WTC11 (cell line): Measurements from ENCODE around the gene UBE2S. TPM values are rescaled to one million over a fixed set of nuclear protein-coding genes. Genes with fewer than 3 reads are reported as not detected.

Experiments
- CREM ChIP-seq: sonication (generic); formaldehyde crosslinking; IDR thresholded peaks from 2 replicates; pipeline ENCODE4 v1.8.1; 2022; ENCODE audit warnings: mild to moderate bottlenecking, missing genetic modification reagents, moderate library complexity
- FOXP1 ChIP-seq: sonication (generic); formaldehyde crosslinking; IDR thresholded peaks from 2 replicates; pipeline ENCODE4 v1.8.0; 2022; ENCODE audit warnings: missing genetic modification reagents, mild to moderate bottlenecking, moderate library complexity, borderline replicate concordance
- FOXP4 ChIP-seq: sonication (generic); formaldehyde crosslinking; IDR thresholded peaks from 2 replicates; pipeline ENCODE4 v1.8.0; 2022; ENCODE audit warnings: mild to moderate bottlenecking, missing genetic modification reagents
- GTF2I ChIP-seq: fragments of 250-450 bp; sonication (Bioruptor Pico); conservative IDR thresholded peaks from 2 replicates; pipeline ENCODE4 v1.4.0; 2021; ENCODE audit warnings: mild to moderate bottlenecking
- IRF1 ChIP-seq: sonication (generic); formaldehyde crosslinking; IDR thresholded peaks from 2 replicates; pipeline ENCODE4 v1.8.0; 2023; ENCODE audit warnings: missing genetic modification reagents
- KAT7 ChIP-seq: sonication (generic); formaldehyde crosslinking; IDR thresholded peaks from 2 replicates; pipeline ENCODE4 v1.8.1; 2023; ENCODE audit warnings: missing genetic modification reagents, mild to moderate bottlenecking, borderline replicate concordance
- MAX ChIP-seq: sonication (generic); formaldehyde crosslinking; IDR thresholded peaks from 2 replicates; pipeline ENCODE4 v1.8.0; 2022; ENCODE audit warnings: mild to moderate bottlenecking, missing genetic modification reagents
- MYBL2 ChIP-seq: sonication (generic); formaldehyde crosslinking; IDR thresholded peaks from 2 replicates; pipeline ENCODE4 v1.8.1; 2023; ENCODE audit warnings: mild to moderate bottlenecking, moderate library complexity, missing genetic modification reagents
- NFATC4 ChIP-seq: fragments of 250-450 bp; sonication (Bioruptor Pico); IDR thresholded peaks from 2 replicates; pipeline ENCODE4 v1.9.0; 2021; ENCODE audit warnings: mild to moderate bottlenecking
- NFYB ChIP-seq: sonication (generic); formaldehyde crosslinking; conservative IDR thresholded peaks from 2 replicates; pipeline ENCODE4 v1.8.0; 2022; ENCODE audit warnings: low read depth, missing genetic modification reagents
- TEAD1 ChIP-seq: sonication (generic); formaldehyde crosslinking; IDR thresholded peaks from 2 replicates; pipeline ENCODE4 v1.8.0; 2022; ENCODE audit warnings: mild to moderate bottlenecking, missing genetic modification reagents
- ZMAT4 ChIP-seq: fragments of 250-450 bp; sonication (Bioruptor Pico); IDR thresholded peaks from 2 replicates; pipeline ENCODE4 v1.9.0; 2021; ENCODE audit warnings: mild to moderate bottlenecking
- ZNF138 ChIP-seq: sonication (generic); formaldehyde crosslinking; conservative IDR thresholded peaks from 2 replicates; pipeline ENCODE4 v1.8.1; 2022; ENCODE audit warnings: mild to moderate bottlenecking, moderate library complexity, missing genetic modification reagents
- total RNA-seq: library from RNA; stranded (reverse); gene quantifications from 3 replicates; pipeline ENCODE4 v1.2.3, GENCODE V29; 2021
- TF ChIP-seq, protein P1 (sequence below): sonication (generic); formaldehyde crosslinking; IDR thresholded peaks from 2 replicates; pipeline ENCODE4 v1.8.1; 2022; ENCODE audit warnings: mild to moderate bottlenecking, moderate library complexity, missing genetic modification reagents
- TF ChIP-seq, protein P2 (sequence below): sonication (generic); formaldehyde crosslinking; IDR thresholded peaks from 2 replicates; pipeline ENCODE4 v1.8.1; 2022; ENCODE audit warnings: missing genetic modification reagents, borderline replicate concordance
- TF ChIP-seq, protein P3 (sequence below): sonication (generic); formaldehyde crosslinking; conservative IDR thresholded peaks from 2 replicates; pipeline ENCODE4 v1.8.1; 2022; ENCODE audit warnings: mild to moderate bottlenecking, missing genetic modification reagents
- TF ChIP-seq, protein P4 (sequence below): fragments of 250-450 bp; sonication (Bioruptor Pico); conservative IDR thresholded peaks from 2 replicates; pipeline ENCODE4 v1.9.0; 2021; ENCODE audit warnings: mild to moderate bottlenecking
- TF ChIP-seq, protein P5 (sequence below): sonication (generic); formaldehyde crosslinking; IDR thresholded peaks from 2 replicates; pipeline ENCODE4 v1.8.1; 2022; ENCODE audit warnings: mild to moderate bottlenecking, missing genetic modification reagents, moderate library complexity, borderline replicate concordance

UBE2S gene
- total RNA-seq, 1 experiment from 2014 or later, result 442 TPM

GRCh38 chr19:55385724-55386492 is 21.7 kb downstream of the UBE2S start, which contains the start of gene RPL28 (continued):
- TF ChIP-seq ZNF138 (CRISPR knock-in tag) (no peak), ZMAT4 (CRISPR knock-in tag) (peak; percentile 16; the same call in 1 of the 2 replicates), NFATC4 (CRISPR knock-in tag) (no peak), IRF1 (CRISPR knock-in tag) (peak; percentile 69; the same call in 1 of the 2 replicates), FOXP4 (CRISPR knock-in tag) (peak; percentile 54; the same call in 1 of the 2 replicates), GTF2I (CRISPR knock-in tag) (no peak), NFYB (CRISPR knock-in tag) (peak; percentile 37), KAT7 (CRISPR knock-in tag) (peak; percentile 75; the same call in 1 of the 2 replicates), CREM (CRISPR knock-in tag) (peak; percentile 84; the same call in 1 of the 2 replicates), MAX (peak; percentile 82), MYBL2 (CRISPR knock-in tag) (peak; percentile 84), FOXP1 (peak; percentile 81; the same call in 1 of the 2 replicates), TEAD1 (peak; percentile 90)
- TF ChIP-seq, protein P1, sequence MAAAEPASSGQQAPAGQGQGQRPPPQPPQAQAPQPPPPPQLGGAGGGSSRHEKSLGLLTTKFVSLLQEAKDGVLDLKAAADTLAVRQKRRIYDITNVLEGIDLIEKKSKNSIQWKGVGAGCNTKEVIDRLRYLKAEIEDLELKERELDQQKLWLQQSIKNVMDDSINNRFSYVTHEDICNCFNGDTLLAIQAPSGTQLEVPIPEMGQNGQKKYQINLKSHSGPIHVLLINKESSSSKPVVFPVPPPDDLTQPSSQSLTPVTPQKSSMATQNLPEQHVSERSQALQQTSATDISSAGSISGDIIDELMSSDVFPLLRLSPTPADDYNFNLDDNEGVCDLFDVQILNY, result no peak
- TF ChIP-seq, protein P2, sequence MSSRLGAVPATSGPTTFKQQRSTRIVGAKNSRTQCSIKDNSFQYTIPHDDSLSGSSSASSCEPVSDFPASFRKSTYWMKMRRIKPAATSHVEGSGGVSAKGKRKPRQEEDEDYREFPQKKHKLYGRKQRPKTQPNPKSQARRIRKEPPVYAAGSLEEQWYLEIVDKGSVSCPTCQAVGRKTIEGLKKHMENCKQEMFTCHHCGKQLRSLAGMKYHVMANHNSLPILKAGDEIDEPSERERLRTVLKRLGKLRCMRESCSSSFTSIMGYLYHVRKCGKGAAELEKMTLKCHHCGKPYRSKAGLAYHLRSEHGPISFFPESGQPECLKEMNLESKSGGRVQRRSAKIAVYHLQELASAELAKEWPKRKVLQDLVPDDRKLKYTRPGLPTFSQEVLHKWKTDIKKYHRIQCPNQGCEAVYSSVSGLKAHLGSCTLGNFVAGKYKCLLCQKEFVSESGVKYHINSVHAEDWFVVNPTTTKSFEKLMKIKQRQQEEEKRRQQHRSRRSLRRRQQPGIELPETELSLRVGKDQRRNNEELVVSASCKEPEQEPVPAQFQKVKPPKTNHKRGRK (CRISPR knock-in tag), result no peak
- TF ChIP-seq, protein P3, sequence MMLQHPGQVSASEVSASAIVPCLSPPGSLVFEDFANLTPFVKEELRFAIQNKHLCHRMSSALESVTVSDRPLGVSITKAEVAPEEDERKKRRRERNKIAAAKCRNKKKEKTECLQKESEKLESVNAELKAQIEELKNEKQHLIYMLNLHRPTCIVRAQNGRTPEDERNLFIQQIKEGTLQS (CRISPR knock-in tag), result no peak
- TF ChIP-seq, protein P4, sequence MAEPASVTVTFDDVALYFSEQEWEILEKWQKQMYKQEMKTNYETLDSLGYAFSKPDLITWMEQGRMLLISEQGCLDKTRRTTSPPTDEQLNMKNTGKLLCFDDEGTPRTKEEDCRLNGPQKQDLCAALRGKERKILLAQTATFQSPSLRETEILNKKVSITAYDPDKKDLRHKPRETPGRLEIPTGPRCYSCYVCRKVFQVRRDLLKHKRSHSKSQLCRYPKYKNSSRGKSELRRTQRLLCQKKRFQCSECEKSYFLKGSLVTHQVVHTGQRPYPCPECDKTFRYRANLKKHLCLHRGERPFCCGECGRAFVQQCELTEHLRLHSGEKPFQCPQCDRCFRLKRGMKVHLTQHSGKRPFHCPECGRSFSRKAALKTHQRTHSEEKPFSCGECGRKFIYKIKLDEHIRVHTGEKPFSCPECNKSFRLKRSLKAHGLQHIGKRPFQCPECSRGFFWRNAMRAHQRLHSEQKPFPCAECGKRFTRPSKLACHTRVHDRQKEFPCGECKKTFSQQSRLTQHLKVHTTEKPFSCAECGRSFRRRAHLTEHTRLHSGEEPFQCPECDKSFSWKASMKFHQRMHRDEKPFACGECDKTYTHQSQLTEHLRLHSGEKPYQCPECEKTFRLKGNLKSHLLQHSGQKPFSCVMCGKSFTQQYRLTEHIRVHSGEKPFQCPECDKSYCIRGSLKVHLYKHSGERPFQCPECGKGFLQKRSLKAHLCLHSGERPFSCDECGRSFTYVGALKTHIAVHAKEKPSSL (CRISPR knock-in tag), result no peak
- TF ChIP-seq, protein P5, sequence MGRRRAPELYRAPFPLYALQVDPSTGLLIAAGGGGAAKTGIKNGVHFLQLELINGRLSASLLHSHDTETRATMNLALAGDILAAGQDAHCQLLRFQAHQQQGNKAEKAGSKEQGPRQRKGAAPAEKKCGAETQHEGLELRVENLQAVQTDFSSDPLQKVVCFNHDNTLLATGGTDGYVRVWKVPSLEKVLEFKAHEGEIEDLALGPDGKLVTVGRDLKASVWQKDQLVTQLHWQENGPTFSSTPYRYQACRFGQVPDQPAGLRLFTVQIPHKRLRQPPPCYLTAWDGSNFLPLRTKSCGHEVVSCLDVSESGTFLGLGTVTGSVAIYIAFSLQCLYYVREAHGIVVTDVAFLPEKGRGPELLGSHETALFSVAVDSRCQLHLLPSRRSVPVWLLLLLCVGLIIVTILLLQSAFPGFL (CRISPR knock-in tag), result no peak
